NCI-H446 (cell line): ENCODE measurements around the gene TMPRSS9.
A peak's percentile ranks its signal among the peaks of the same experiment; 100 is the strongest.
"Not testable (repeated sequence)": the region's sequence is repeated elsewhere in the genome, so short reads cannot be mapped to it uniquely, and the experiment has no call there.

Source experiments
- DNase-seq, 2 experiments: peaks; one replicate each; lab custom pipeline; 2025; lab: John Stamatoyannopoulos, UW

Gene TMPRSS9

DNA sequence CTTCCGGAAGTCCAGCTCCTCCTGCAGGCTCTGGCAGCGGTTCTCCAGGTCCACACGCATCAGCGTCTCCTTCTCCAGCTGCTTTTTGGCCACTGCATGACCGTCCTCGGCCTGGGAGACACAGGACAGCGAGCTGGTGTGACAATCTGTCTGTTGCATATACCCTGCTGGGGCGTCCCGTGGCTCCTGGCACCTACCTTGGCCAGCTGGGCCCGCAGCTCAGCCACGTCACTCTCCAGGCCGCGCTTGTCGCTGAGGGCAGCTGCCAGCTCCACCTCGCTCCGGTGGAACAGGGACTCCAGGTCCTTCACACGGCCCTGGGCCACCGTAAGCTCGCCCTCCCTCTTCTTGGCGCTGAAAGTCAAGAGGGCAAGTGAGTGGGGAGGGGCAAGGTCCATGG, 78.1 kb downstream of the TMPRSS9 start:
- no peak for DNase-seq

- DNase-seq: no peak
Observed at GRCh38 chr19:2440515-2440914, 80.5 kb downstream of the TMPRSS9 start.

DNA sequence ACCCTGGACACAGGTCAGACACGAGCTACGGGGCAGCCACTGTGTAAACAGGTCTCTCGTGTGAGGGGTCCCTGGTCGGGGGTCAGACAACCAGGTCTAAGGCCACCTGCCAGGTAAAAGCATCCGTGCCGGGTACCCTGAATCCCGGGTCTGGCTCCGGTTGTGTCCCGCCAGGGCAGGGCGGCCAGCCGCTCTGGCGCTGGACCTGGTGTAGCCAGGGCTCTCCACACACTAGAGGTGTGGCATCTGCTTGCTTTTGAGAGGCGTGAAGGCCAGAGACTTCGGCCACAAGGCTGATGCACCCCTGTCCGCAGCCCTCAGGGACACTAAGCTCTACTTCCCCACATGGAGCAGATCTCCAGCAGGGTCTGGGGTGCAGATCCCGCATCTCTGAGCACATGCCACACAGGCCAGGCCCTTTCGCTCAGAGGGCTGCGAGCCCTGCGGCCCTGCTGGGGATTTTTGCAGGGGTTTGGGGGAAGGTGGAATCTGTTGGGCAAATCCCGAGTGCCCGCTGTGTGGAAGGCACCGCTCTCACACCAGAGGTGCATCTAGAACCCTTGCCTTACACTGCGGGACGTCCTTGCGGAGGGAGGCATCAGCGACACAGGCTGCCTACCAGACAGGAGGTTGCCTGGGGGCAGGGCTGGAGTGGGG, 81.2 kb downstream of the TMPRSS9 start:
- no peak for DNase-seq

GRCh38 chr19:2443116-2443784, 83.2 kb downstream of the TMPRSS9 start:
- DNase-seq: no peak

- no peak for DNase-seq
Observed at GRCh38 chr19:2443785-2444182, 83.7 kb downstream of the TMPRSS9 start.

GRCh38 chr19:2444251-2445002, 84.4 kb downstream of the TMPRSS9 start:
- no peak for DNase-seq

- DNase-seq: no peak
Observed at GRCh38 chr19:2446381-2446780, 86.3 kb downstream of the TMPRSS9 start.

DNA sequence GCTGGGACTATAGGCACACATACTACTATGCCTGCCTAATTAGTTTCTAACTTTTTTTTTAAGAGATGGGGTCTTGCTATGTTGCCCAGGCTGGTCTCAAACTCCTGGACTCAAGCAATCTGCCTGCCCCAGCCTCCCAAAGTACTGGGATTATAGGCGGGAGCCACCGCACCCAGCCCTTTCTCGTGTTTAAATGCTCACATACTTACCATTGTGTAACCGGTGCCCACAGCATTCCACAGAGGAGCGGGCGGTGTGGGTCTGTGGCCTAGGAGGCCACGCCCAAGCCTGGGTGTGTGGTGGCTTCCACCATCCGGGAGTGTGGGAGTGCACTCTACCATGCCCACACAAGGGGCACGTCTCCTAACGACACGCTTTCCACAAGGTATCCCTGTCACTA, 89.0 kb downstream of the TMPRSS9 start:
- no peak for DNase-seq

- no peak for DNase-seq
Observed at GRCh38 chr19:2451138-2451537, 91.1 kb downstream of the TMPRSS9 start.

DNA sequence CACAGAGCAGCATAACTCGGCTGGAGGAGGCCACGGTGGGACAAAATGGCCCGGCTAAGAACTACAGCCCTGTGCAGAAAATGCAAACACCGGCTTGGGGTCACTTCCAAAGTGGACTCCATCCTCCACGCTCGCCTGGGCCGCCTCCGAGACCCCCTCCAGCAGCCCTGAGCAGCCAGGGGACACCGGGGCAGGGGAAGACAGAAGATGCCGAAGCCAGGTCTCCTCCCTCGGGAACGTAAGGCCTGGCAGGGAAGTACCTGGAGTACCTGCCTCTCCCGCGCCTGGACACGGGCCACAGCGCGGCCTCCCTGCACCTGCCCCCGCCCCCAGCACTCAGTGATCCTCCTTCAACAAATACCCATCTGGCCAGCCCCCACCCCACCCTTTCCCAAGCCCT, 91.7 kb downstream of the TMPRSS9 start:
- no peak for DNase-seq

DNA sequence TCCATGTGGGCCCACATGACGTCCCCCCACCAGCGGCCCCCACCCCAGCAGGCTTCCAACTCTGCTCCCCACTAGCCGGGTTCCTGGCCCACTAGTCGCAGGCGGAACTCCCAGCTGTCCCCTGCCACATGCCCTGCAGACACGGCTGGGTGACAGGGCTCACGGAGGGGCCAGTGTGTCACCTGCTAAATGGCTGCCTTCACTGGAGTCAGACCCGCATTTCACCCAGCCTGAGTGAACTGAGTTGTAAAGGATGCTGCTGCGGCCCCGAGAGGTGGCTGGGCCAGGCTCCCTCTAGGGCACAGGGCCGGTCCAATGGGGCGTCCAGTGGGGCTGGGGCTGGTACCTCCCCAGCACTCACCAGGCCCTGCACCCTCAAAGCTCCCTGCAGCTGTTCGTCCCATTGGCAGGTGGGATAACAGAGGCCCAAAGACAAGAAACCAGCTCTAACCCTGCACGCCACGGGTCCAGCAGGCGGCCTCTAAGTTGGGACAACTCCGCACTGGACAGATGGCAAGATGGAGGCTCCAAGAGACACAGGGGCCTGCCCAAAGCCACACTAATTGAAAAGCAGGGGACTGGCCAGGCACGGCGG, 93.5 kb downstream of the TMPRSS9 start:
- no peak for DNase-seq

GRCh38 chr19:2454199-2454961, 94.3 kb downstream of the TMPRSS9 start:
- no peak for DNase-seq

DNA sequence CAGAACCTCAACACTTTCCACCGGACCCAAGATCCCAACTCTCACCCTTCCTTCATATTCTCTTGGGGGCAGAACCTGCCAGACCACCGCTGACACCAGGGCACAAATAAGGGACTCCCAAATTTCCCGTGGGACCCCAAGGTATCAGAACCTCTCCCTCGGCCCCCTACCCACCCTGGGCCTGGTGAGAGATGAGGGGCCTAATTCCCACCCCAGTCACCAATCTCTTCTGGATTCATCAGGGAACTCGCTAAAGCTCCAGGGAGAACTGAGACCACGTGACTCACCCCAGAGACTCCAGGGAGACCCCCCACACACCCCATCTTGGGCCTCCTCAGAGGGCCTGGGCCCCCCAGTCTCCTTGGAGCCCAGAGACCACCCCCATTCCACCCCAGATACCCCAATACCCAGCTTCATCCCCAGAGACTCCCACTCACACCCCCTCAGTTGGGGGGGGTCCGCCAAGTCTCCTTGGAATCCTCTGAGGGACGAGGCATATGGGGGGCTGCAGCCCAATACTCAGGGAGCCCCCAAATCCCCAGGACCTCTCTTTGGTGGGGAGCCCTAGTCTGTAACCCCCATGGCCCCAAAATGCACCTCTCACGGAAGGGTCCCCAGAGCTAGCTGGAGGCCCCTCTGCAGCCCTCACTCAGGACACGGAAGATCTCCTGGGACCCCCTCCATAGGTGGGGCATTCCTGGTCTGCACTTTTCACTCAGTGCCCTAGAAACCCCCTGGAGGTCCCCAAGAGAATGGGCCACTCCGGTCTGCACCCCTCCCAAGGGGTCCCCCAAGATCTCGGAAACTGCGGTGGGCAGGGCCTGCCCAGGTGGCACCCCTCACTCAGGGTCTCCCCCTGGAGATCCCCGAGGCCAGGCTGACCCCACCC, 95.1 kb downstream of the TMPRSS9 start:
- DNase-seq: no peak

GRCh38 chr19:2455851-2456570, 95.9 kb downstream of the TMPRSS9 start:
- DNase-seq: peak in 1 of 2 experiments; percentile 18

DNA sequence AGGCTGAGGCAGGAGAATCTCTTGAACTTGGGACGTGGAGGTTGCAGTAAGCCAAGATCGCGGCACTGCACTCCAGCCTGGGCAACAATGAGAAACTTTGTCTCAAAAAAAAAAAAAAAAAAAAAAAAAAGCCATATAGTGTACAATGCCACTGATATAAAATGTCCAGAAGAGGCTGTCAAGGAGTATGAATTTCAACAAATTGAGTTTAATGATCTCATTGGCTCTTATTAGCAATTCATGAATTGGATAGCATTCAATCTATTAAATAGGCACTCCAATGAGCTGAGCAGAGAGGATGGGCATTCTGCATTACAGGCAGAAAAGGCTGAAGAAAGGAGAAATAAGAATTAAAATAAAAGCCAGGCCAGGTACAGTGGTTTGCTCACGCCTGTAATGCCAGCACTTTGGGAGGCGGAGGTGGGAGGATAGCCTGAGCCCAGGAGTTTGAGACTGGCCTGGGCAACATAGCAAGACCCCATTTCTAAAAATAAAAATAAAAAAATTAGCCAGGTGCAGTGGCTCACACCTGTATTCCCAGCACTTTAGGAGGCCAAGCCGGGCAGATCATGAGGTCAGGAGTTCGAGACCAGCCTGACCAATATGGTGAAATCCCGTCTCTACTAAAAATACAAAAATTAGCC, 97.5 kb downstream of the TMPRSS9 start:
- DNase-seq: no peak

DNA sequence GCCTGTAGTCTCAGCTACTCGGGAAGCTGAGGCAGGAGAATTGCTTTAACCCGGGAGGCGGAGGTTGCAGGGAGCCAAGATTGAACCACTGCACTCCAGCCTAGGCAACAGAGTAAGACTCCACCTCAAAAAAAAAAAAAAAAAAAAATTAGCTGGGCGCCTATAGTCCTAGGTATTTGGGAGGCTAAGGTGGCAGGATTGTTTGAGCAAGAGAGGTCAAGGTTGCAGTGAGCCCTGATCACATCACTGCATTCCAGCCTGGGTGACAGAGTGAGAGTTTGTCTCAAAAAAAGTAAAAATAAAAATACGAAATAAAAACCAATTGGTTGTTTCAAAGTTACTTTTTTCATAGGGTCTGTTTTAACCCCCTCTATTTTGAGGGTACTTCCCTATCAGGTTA, 98.0 kb downstream of the TMPRSS9 start:
- no peak for DNase-seq

DNA sequence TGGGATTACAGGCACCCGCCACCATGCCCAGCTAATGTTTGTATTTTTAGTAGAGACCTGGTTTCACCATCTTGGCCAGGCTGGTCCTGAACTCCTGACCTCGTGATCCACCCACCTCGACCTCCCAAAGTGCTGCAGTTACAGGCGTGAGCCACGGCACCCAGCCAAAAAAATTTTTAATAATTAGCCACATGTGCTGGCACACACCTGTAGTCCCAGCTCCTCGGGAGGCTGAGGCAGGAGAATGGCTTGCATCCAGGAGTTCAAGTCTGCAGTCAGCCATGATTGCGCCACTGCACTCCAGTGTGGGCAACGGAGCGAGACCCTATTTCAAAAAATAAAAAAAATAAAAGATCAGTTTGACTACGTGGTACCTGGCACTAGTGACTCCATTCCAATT, 98.7 kb downstream of the TMPRSS9 start:
- DNase-seq: not testable (repeated sequence)

- no peak for DNase-seq
Observed at GRCh38 chr19:2460245-2460644, 100.2 kb downstream of the TMPRSS9 start.

GRCh38 chr19:2461751-2462634, 101.9 kb downstream of the TMPRSS9 start:
- DNase-seq: no peak
